Ovary (tissue), 3 donors: ENCODE measurements around the gene NUMBL.

Source experiments
- POLR2A ChIP-seq: fragments of 450-650 bp; IDR thresholded peaks from one replicate; pipeline ENCODE4 v1.6.1; 2017; ENCODE audit warnings: antibody characterized with exemption, mild to moderate bottlenecking, moderate library complexity
- TF ChIP-seq, protein P1 (sequence below), 3 donors: fragments of 450-650 bp in 2 of 3; fragments of 200-600 bp in 1 of 3; IDR thresholded peaks; one replicate each; pipeline versions ENCODE4 v1.5.1 to v1.8.0; 2016 to 2022; ENCODE audit warnings: antibody characterized with exemption in 3 of 3, mild to moderate bottlenecking in 1 of 3
- donor health status: DM: no; HTN: no; CAD: no.

DNA sequence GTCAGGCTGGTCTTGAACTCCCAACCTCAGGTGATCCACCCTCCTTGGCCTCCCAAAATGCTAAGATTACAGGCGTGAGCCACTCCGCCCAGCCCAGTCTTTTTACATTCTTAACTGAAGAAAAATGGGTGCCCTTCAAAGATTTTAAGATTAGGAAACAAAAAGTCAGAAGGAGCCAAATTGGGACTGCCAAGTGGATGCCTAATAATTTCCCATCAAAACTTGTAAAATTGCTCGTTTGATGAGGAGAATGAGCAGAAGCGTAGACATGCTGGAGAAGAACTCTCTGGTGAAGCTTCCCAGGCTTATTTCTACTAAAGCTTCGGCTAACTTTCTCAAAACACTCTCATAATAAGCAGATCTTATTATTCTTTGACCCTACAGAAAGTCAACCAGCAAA lies 31.3 kb downstream of the NUMBL start:
- TF ChIP-seq, protein P1, sequence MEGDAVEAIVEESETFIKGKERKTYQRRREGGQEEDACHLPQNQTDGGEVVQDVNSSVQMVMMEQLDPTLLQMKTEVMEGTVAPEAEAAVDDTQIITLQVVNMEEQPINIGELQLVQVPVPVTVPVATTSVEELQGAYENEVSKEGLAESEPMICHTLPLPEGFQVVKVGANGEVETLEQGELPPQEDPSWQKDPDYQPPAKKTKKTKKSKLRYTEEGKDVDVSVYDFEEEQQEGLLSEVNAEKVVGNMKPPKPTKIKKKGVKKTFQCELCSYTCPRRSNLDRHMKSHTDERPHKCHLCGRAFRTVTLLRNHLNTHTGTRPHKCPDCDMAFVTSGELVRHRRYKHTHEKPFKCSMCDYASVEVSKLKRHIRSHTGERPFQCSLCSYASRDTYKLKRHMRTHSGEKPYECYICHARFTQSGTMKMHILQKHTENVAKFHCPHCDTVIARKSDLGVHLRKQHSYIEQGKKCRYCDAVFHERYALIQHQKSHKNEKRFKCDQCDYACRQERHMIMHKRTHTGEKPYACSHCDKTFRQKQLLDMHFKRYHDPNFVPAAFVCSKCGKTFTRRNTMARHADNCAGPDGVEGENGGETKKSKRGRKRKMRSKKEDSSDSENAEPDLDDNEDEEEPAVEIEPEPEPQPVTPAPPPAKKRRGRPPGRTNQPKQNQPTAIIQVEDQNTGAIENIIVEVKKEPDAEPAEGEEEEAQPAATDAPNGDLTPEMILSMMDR (IDR thresholded peaks at IDR 0.05), result no peak
- TF ChIP-seq POLR2A, result no peak
